Gastrocnemius medialis (tissue), 4 donors: ENCODE measurements around the gene SH3BGRL2.

Experiments used
- POLR2A ChIP-seq, 2 donors: fragments of 450-650 bp; IDR thresholded peaks; one replicate each; pipeline ENCODE4 v1.6.1; 2017; ENCODE audit warnings: antibody characterized with exemption in 2 of 2, mild to moderate bottlenecking in 2 of 2, moderate library complexity in 2 of 2
- TF ChIP-seq, protein P1 (sequence below), 5 experiments: fragments of 450-650 bp in 3 of 5; fragments of 200-600 bp in 2 of 5; sonication (generic) in 2 of 5; IDR thresholded peaks in 4 of 5; conservative IDR thresholded peaks in 1 of 5; 1 replicate in 4 of 5; 2 replicates in 1 of 5; pipeline ENCODE4 v1.5.1; 2016 to 2019; ENCODE audit warnings: antibody characterized with exemption in 5 of 5, mild to moderate bottlenecking in 3 of 5, moderate library complexity in 3 of 5

DNA sequence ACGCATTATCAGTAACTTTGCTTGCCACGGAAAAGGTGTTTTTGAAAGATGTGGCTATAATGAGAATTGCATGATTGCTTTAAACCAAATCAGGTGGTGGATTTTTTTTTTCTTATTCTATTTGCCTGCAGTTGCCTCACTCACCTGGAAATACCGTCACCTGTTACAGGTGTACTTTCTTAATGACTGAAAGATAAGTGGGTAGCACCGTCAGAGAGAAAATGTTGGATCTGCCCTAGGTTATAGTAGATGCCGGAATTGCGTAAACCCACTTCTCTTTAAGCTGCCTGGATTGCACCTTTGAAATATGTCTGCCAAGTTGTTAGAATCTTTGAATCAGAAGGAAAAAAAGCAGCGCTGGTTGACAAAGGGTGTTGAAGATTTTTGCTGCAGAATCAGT lies 68.5 kb downstream of the SH3BGRL2 start:
- TF ChIP-seq, protein P1, sequence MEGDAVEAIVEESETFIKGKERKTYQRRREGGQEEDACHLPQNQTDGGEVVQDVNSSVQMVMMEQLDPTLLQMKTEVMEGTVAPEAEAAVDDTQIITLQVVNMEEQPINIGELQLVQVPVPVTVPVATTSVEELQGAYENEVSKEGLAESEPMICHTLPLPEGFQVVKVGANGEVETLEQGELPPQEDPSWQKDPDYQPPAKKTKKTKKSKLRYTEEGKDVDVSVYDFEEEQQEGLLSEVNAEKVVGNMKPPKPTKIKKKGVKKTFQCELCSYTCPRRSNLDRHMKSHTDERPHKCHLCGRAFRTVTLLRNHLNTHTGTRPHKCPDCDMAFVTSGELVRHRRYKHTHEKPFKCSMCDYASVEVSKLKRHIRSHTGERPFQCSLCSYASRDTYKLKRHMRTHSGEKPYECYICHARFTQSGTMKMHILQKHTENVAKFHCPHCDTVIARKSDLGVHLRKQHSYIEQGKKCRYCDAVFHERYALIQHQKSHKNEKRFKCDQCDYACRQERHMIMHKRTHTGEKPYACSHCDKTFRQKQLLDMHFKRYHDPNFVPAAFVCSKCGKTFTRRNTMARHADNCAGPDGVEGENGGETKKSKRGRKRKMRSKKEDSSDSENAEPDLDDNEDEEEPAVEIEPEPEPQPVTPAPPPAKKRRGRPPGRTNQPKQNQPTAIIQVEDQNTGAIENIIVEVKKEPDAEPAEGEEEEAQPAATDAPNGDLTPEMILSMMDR (IDR thresholded peaks at IDR 0.05 in 4 of 5, conservative IDR thresholded peaks at IDR 0.05 in 1 of 5): no peak
- no peak for TF ChIP-seq POLR2A (IDR thresholded peaks at IDR 0.05)
